ENCODE data around the gene DDX39A.

Gene DDX39A

DNA sequence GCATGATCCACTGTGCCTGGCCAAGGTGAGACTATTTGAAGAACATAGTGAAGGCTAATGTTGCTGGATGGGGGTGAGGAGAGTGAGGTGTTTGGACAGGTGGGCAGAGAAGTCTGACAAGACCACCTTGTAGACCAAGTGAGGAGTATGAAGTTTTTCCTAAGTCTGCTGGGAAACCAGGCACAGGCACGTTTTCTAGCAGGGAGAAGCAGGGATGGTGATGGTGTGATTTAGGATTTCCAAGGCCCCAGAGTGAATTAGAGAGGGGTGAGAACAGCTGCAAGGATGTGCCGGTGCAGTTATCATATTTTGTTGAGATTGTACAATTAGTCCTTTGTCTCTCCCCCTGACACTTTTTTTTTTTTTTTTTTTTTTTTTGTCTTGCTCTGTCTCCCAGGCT lies 8.3 kb upstream of the DDX39A start:
- H3K27ac Mint-ChIP-seq = no peak overlapping the region
- H3K27me3 Mint-ChIP-seq = peaks cover 6 to 10% of the 10 kb centered on the region in 2 donors
- peaks cover 10 to 17% of the 10 kb centered on the region in 2 donors for H3K4me1 Mint-ChIP-seq
- ATAC-seq (replicated peaks) (no peak), DNase-seq (no peak)
- no peaks in the 10 kb centered on the region for H3K9me3 Mint-ChIP-seq
- no peak overlapping the region for H3K4me3 Mint-ChIP-seq
- H3K36me3 Mint-ChIP-seq = no peaks in the 10 kb centered on the region

GRCh38 chr19:14425696-14426138 lies 6.6 kb upstream of the DDX39A start:
- no peak for ATAC-seq (replicated peaks)
- Mint-ChIP-seq H3K36me3 (no peaks in the 10 kb centered on the region), H3K9me3 (no peaks in the 10 kb centered on the region), H3K27me3 (peaks cover 4 to 7% of the 10 kb centered on the region in 2 donors), H3K4me1 (peaks cover 2 to 3% of the 10 kb centered on the region in 2 donors), H3K27ac (no peak overlapping the region), H3K4me3 (no peak overlapping the region)
- no peak for DNase-seq

GRCh38 chr19:14418856-14419105 lies 360 bp downstream of the DDX39A start:
- Mint-ChIP-seq H3K9me3 (peaks cover 0 to 3% of the 10 kb centered on the region in 2 donors), H3K27me3 (no peaks in the 10 kb centered on the region), H3K36me3 (peaks cover 30 to 35% of the 10 kb centered on the region in 2 donors), H3K27ac (peak overlapping the region; percentile 99), H3K4me1 (peaks cover 23 to 34% of the 10 kb centered on the region in 2 donors), H3K4me3 (peak overlapping the region; percentile 91 to 97)
- no peak for DNase-seq
- ATAC-seq (replicated peaks) = peak; percentile 71 to 74

- Mint-ChIP-seq H3K27me3 (no peaks in the 10 kb centered on the region), H3K4me3 (peak overlapping the region; percentile 91 to 97), H3K9me3 (peaks cover 0 to 3% of the 10 kb centered on the region in 2 donors), H3K27ac (peak overlapping the region; percentile 93), H3K36me3 (peaks cover 45 to 49% of the 10 kb centered on the region in 2 donors), H3K4me1 (peaks cover 35 to 46% of the 10 kb centered on the region in 2 donors)
- no peak for ATAC-seq (replicated peaks)
- no peak for DNase-seq
Observed at GRCh38 chr19:14416817-14417231, 2.3 kb downstream of the DDX39A start.

- H3K4me1 Mint-ChIP-seq = peaks cover 40 to 50% of the 10 kb centered on the region in 2 donors
- peak overlapping the region; percentile 63 for H3K27ac Mint-ChIP-seq
- peaks cover 59 to 62% of the 10 kb centered on the region in 2 donors for H3K36me3 Mint-ChIP-seq
- no peak for DNase-seq
- H3K27me3 Mint-ChIP-seq = no peaks in the 10 kb centered on the region
- peaks cover 0 to 3% of the 10 kb centered on the region in 2 donors for H3K9me3 Mint-ChIP-seq
- peak overlapping the region; percentile 2 to 27 for H3K4me3 Mint-ChIP-seq
- ATAC-seq (replicated peaks) = no peak
Observed at GRCh38 chr19:14414926-14415690, 4.0 kb downstream of the DDX39A start.

- H3K36me3 Mint-ChIP-seq = peaks cover 62 to 68% of the 10 kb centered on the region in 2 donors
- H3K9me3 Mint-ChIP-seq = peaks cover 0 to 3% of the 10 kb centered on the region in 2 donors
- no peak for ATAC-seq (replicated peaks)
- H3K4me3 Mint-ChIP-seq = peak overlapping the region in 1 of 2 donors; percentile 27
- peaks cover 43 to 44% of the 10 kb centered on the region in 2 donors for H3K4me1 Mint-ChIP-seq
- H3K27me3 Mint-ChIP-seq = no peaks in the 10 kb centered on the region
- no peak for DNase-seq
- peak overlapping the region; percentile 86 for H3K27ac Mint-ChIP-seq
Observed at GRCh38 chr19:14413693-14414181, 5.4 kb downstream of the DDX39A start.

GRCh38 chr19:14412996-14413692 lies 6.0 kb downstream of the DDX39A start:
- no peak for ATAC-seq (replicated peaks)
- H3K4me1 Mint-ChIP-seq = peaks cover 47 to 49% of the 10 kb centered on the region in 2 donors
- H3K27me3 Mint-ChIP-seq = no peaks in the 10 kb centered on the region
- H3K4me3 Mint-ChIP-seq = peak overlapping the region in 1 of 2 donors; percentile 27
- H3K27ac Mint-ChIP-seq = peak overlapping the region; percentile 86
- no peak for DNase-seq
- peaks cover 66 to 72% of the 10 kb centered on the region in 2 donors for H3K36me3 Mint-ChIP-seq
- H3K9me3 Mint-ChIP-seq = peaks cover 0 to 3% of the 10 kb centered on the region in 2 donors

- H3K4me3 Mint-ChIP-seq = no peak overlapping the region
- peaks cover 0 to 3% of the 10 kb centered on the region in 2 donors for H3K9me3 Mint-ChIP-seq
- DNase-seq (no peak), ATAC-seq (replicated peaks) (no peak)
- peaks cover 47 to 50% of the 10 kb centered on the region in 2 donors for H3K4me1 Mint-ChIP-seq
- H3K27ac Mint-ChIP-seq = peak overlapping the region; percentile 37
- H3K27me3 Mint-ChIP-seq = no peaks in the 10 kb centered on the region
- peaks cover 70 to 76% of the 10 kb centered on the region in 2 donors for H3K36me3 Mint-ChIP-seq
Observed at GRCh38 chr19:14412324-14412995, 6.7 kb downstream of the DDX39A start.

DNA sequence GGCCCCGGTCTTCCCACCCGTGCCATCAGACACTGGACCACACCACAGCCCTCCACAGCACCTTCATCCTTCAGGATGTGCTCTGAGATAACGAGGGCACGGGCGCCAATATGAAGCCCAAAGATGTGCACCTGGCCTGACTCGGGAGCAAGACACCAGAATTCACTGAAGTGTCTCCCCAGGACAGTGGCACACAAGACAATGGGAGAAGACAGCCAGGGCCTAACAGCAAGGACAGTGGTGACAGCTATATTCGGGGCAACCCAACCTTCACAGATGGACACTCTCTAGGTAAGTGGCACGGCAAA lies 7.2 kb downstream of the DDX39A start:
- peaks cover 73 to 77% of the 10 kb centered on the region in 2 donors for H3K36me3 Mint-ChIP-seq
- H3K4me1 Mint-ChIP-seq = peaks cover 47 to 50% of the 10 kb centered on the region in 2 donors
- peak overlapping the region in 1 of 2 donors; percentile 21 for H3K4me3 Mint-ChIP-seq
- H3K9me3 Mint-ChIP-seq = peaks cover 0 to 3% of the 10 kb centered on the region in 2 donors
- H3K27ac Mint-ChIP-seq = peak overlapping the region; percentile 89
- DNase-seq (no peak), ATAC-seq (replicated peaks) (no peak)
- H3K27me3 Mint-ChIP-seq = no peaks in the 10 kb centered on the region

DNA sequence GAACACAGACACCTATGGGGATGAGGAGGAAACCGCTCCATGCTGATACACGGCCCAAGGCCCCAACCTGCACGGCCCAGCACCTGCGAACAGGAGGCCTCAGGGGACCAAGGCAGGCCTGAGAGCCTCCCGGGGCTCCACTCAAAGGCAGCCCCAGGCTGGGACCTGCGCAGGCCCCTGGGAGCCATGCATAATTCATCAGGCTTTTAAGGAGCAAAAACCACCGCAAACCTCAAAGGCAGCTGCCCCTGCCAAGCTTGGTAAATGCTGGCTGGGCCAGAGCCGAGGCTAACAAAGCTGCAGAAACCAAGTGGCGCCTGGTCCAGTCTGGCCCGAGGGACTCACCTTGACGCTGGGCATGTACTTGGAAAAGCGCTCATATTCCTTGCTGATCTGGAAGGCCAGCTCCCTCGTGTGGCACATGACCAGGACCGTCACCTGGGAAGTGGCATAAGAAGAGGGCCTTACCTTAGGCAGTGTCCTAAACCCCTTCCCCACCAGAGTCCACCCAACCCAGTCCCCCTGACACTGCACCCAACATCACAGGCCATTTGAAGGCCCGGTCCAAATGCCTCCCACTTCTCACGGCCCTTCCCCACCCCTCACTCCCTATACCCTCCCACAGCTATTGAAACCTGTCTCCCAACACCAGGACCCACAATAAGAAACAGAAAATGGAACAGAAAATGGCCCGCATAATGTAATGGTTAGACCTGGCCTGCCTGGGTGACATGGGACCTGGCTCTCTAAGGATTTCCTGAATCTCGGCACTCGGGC lies 7.8 kb downstream of the DDX39A start:
- Mint-ChIP-seq H3K9me3 (peaks cover 0 to 3% of the 10 kb centered on the region in 2 donors), H3K36me3 (peaks cover 74 to 77% of the 10 kb centered on the region in 2 donors), H3K4me3 (peak overlapping the region in 1 of 2 donors; percentile 39), H3K27me3 (no peaks in the 10 kb centered on the region), H3K27ac (peak overlapping the region; percentile 89), H3K4me1 (peaks cover 47 to 50% of the 10 kb centered on the region in 2 donors)
- ATAC-seq (replicated peaks) (no peak), DNase-seq (no peak)

DNA sequence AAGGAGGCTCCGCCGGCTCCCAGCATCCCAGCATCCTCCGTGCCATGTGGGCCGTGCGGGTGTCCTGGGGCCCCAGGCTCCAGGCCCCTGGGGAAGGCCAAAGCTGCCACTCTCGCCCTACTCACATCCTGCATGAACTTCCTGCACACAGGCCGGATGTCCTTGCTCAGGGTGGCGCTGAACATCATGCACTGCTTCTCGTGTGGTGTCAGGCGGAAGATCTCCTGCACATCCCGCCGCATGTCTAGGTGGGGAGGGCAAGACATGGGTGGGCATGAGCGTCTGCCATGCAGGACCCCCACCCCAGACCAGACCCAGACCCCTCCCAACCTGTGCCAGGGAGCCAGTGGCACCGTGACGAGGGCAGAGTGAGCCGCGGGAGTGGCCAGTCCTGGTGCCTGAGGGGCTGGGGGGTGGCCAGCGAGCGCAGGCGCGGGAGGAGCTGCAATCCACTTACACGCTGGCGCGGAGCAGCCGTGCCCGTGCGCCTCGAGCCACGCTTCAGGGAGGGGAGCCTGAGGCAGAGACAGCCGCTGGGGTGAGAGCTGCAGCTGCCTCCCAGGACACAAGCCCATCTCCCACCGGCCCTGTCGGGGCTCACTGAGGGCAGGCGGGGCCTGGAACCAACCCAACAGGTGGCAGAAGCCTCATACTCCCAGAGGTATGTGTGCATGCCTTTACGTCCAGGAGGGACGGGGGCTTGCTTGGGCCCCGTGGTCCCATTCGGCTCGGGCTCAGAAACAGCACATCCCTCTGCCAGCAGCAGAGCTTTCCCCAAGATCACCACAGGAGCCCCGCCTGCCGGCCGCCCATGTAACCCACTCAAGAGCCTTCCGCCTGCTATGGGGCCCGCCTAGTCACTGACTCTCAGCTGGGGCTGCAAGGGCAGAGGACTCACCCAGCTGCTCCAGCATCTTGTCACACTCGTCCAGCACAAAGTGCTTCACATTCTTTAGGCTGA lies 8.8 kb downstream of the DDX39A start:
- peaks cover 41 to 44% of the 10 kb centered on the region in 2 donors for H3K4me1 Mint-ChIP-seq
- H3K27ac Mint-ChIP-seq = peak overlapping the region; percentile 87
- DNase-seq (no peak), ATAC-seq (replicated peaks) (no peak)
- no peaks in the 10 kb centered on the region for H3K27me3 Mint-ChIP-seq
- H3K4me3 Mint-ChIP-seq = peak overlapping the region in 1 of 2 donors; percentile 48
- H3K9me3 Mint-ChIP-seq = no peaks in the 10 kb centered on the region
- H3K36me3 Mint-ChIP-seq = peaks cover 72 to 77% of the 10 kb centered on the region in 2 donors

- peak overlapping the region; percentile 87 for H3K27ac Mint-ChIP-seq
- no peaks in the 10 kb centered on the region for H3K27me3 Mint-ChIP-seq
- ATAC-seq (replicated peaks) = no peak
- peak overlapping the region in 1 of 2 donors; percentile 21 for H3K4me3 Mint-ChIP-seq
- peaks cover 35 to 38% of the 10 kb centered on the region in 2 donors for H3K4me1 Mint-ChIP-seq
- H3K36me3 Mint-ChIP-seq = peaks cover 77 to 79% of the 10 kb centered on the region in 2 donors
- DNase-seq = no peak
- no peaks in the 10 kb centered on the region for H3K9me3 Mint-ChIP-seq
Observed at GRCh38 chr19:14409146-14410023, 9.8 kb downstream of the DDX39A start.
